GM19397 (cell line): ENCODE measurements around the gene PHLDB1.
"Not testable (repeated sequence)": the region's sequence is repeated elsewhere in the genome, so short reads cannot be mapped to it uniquely, and the experiment has no call there.

Experiments
- ATAC-seq: cut with Tn5 transposase; IDR thresholded peaks from one replicate; pipeline ENCODE4 v1.9.1; 2021; ENCODE audit warnings: mild to moderate bottlenecking, moderate library complexity; ENCODE audit not compliant: unreplicated experiment

Gene PHLDB1

DNA sequence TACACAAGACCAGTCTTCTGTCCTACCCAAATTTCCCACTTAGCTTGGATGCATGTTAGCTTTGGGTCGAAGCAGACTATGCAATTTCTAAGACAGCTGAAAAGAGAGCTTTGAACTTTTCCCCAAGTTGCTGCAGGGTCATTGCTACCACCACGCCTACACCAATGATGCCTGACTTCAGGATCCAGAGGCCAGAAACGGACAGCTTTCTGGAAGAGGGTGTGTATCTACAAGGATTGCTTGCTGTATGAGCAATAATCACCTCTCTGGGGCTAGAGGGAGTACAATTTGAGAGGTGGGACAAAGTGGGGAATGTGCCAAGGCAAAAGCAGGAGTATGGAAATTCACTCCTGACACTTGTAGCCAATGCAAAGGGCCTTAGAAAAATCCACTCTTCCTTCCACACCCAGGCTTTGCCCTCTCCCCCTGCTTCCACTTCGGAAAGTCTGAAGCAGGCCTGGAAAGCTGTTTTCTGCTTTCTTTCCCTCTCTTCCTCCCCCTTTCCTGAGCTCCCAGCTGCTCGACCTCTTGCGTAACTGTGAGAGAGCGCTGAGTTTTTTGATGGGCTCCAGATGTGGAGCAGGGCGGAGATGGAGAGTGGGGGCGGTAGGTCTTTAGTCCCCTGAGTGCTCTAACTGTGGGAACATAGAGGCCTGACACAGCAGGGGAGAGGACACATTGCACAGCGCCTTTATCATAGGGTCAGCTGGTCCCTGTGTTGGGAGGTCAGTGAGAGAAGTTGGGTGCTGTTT is 2.1 kb upstream of the PHLDB1 start:
- ATAC-seq: no peak

DNA sequence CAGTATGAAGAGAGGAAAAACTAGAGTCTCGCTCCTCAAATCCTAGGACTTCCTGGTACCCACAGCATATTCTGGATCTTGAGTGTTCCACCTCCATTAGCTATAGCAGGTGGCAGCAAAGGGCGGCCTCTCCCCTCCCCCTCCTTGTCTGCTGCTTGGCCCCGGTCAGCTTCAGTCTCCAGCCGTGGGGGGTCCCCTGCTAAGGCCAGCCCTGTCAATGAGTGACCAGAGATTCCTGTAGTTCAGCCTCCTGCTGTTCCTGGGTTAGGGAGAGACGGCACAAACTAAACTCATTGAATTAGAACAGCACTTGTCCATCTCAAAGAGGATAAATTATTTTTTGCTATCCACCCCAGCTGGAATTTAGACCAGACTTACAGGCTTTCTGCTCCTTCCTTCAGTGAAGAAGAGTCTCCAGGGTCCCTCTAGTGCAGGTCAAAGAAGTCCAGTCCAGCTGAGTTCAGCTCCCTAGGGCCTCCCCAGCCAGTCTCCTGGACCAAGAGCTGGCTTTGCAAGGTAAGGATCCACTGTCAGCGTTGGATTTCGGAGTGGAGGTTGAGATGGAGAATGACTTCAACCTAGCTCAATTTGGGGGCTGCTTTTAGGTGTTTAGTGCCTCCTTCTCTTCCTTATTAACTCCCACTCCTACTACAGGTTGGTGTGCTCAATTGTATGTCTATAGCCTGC is 1.1 kb upstream of the PHLDB1 start:
- ATAC-seq: no peak

DNA sequence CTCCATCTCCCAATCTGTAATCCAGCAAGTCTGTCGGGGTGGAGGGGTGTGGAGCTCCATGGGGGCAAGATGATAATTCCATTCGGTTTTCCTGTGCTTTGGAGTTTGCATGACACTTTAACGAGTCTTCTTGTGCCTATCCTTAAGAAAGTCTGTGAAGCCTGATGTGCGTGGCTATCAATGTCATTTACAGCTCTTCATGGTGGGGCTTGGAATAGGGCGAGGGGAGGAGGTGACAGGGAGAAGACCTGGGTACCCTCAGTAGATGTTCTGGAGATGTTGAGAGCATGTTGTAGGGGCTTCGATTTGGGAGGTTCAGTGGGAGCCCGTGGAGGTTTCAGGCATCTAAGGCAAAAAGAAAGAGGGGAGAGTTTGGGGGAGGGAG is 579 bp upstream of the PHLDB1 start:
- ATAC-seq: no peak

DNA sequence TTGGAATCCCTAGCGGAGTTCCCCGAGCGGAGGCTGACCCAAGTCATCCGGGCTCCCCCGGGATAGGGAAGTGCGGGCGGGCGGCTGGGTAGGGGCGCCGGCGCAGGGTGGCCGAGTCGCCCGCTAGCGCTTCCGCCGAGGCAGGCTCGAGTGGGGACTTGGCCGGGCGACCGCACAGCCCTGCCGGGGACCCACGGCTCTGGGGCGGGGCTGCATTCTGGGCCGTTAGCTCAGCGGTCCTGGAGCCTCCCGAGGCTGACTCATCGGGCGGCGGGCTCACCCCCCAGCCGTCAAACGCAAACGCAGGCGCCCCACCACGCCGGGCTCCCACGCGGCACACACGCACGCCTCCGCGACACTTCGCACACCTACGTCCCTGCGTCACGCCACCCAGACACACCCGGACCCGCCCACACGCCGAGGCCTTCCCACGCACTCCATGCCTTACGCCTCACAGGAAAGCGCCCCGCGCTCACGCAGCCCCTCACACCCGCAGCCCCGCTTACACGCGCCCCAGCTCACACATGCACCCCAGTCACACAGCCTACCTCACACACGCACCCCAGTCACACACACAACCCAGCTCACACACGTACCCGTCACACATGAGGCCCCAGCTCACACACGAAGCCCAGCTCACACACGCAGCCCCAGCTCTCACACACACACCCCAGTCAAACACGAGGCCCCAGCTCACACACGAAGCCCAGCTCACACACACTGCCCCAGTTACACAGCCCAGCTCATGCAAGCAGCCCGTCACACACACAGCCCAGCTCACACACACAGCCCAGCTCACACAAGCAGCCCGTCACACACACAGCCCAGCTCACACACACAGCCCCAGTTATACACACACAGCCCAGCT is 1.2 kb downstream of the PHLDB1 start:
- no peak for ATAC-seq

DNA sequence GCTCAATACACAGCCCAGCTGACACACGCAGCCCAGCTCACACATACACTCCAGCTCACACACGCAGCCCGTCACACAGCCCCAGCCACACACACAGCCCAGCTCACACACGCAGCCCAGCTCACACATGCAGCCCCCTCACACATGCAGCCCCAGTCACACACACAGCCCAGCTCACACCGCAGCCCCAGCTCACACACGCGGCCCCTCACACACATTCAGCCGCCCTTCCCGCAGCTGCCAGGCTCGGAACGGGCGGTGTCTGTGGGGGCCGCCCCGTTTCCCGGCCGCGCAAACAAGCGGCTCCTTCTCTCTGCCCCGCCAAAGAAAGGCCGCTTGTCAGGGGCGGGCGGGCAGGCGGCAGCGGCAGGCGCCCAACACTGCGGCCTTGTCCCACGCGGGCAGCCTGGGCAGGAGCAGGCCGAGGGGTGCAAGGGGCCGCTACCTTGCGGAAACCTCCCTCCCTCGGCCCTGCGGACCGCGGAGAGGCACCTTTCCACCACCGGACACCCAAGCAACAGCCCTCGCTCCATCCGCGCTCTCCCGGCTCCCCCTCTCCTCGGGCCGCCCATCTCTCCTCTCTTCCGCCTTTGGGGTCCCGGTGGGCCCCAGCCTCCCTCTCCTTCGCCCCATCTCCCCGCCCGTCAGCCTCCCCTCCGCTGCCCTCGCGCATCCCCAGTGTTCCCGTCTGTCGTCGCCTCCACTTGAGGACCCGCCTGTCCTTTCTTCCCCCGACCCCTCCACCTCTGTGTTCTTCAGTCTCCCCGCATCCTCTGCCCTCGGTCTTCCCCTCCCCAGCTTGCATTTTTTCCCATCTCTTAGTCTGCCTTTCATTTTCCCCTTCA is 2.2 kb downstream of the PHLDB1 start:
- ATAC-seq: no peak

DNA sequence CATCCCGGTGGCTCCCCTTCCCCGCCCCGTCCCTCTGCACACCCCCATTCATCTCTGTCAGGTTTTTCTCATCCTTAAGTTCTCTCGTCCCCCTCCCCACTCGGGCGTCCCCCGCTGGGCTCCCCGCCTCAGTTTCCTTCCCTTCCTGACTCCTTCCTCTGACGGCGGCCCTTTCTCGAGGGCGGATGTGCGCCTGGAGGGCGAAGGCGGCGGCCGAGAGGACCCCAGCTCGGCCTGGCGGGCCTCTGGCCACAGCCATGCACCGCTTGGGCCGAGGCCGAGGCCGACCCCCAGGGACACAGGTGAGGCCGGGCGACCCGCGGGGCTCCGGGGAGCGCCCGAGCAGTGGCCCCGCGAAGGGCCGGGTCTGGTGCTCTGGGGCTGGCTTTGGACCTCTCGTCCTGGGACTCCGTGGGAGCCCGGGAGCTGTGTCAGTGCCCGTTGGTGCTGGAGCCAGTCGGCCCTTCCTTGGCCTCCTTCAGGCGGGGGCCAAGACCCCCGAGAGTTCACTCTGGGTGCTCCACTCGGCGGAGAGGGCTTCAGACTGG is 2.9 kb downstream of the PHLDB1 start:
- ATAC-seq: no peak

DNA sequence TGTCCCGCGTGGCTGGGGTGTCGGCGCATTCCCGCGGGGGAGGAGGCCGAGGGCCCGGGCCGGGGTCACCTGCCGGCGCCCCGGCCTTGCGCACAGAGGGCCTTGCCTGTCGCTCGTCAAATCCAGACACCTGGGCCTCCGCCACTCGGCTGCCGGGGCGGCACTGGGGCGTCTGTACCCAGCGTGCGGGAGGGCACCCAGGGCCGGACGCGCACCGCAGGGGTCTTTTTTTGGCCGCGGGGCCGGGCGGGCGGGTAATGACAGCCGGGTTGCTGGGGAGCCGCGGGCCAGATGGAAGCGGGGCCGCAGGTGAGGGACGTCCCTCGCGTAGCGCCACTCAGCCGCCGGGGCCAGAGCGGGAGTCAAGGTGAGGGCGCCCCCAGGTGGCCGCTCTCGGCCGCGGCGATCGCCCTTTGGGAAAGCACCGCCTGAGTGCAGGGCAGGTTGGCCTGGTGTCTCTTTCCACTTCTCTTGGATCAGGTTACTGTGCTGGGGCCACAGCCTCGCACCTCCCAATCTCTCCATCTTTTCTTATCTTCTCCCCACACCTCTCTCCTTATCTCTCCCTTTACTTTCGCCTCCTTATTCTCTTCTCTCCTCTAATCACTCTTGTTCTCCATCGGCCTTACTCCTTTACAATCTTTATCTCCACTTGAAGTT is 3.5 kb downstream of the PHLDB1 start:
- ATAC-seq: no peak

DNA sequence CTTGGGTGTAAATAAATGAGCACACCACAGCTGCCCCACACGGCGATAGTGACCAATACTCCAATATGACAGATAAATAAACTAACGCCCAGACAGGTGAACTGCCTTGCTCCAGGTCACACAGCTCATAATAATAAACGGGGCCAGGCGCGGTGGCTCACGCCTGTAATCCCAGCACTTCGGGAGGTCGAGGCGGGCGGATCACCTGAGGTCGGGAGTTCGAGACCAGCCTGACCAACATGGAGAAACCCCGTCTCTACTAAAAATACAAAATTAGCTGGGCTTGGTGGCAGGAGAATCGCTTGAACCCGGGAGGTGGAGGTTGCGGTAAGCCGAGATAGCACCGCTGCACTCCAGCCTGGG is 4.0 kb downstream of the PHLDB1 start:
- not testable (repeated sequence) for ATAC-seq

DNA sequence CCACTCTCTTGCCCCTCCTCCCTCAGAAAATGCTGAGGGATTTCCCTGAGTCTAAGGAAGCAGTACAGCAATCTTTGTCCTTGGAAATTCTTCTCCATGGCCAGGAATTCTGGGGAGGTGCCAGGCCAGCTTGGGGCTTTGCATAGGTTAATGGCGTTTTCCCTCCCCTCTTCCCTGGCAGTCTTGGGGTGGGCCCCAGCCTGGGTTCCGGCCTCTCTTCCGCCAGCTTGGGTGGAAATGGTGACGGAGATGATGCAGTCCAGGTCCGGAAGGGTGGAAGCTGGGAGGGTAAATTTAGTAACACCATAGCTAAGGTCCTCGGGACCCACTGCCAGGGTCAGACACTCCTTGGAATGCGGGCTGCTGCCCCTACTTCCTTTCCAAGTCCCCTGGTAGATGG is 5.0 kb downstream of the PHLDB1 start:
- no peak for ATAC-seq

DNA sequence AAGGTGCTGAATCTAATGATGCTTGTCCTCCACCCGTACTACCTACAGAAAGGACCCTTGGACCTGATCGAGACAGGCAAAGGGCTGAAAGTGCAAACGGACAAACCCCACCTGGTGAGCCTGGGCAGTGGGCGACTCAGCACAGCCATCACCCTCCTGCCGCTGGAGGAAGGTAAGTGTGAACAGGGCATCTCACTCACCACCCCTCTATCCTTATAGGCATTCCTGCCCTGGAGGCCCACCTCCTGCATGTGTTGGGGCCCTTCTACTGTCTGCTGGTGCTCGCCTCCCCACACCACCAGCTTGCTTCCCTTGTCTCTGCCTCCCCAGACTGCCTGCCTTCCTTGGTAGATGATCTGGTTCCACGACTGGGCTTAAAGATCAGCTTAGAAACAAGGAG is 7.1 kb downstream of the PHLDB1 start:
- no peak for ATAC-seq

DNA sequence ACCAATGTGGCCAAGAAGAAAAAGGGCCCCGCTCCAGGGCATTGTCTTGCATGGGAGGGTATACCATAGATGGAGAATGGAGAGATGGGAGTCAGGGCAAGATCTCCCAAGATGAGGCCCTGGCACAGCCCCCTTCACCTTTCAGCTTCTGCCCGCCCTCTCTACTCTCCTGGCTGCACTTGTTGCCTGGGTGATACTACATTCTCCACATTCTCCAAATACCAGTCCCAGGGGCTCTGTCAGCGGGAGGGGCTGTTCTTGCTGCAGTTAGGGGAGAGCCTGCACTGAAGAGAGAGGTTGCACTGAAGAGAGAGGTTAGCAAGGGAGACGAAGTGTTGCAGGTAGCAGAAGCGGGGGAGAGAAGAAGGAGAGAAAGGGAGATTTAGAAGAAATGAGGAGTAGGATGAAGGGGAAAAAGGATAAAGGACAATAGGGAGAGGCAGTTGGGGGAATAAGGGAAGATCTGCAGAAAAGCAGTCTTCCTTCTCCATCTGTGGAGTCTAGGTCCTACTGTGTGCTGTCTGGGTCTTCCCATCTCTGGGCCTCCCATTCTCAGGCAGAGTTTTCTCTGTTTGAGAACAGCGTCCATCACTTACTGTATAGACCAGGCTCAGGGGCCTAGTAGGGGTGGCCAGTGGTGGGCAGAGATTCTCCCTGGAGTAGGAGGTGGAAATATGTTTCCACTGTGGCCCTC is 8.0 kb downstream of the PHLDB1 start:
- ATAC-seq: no peak

DNA sequence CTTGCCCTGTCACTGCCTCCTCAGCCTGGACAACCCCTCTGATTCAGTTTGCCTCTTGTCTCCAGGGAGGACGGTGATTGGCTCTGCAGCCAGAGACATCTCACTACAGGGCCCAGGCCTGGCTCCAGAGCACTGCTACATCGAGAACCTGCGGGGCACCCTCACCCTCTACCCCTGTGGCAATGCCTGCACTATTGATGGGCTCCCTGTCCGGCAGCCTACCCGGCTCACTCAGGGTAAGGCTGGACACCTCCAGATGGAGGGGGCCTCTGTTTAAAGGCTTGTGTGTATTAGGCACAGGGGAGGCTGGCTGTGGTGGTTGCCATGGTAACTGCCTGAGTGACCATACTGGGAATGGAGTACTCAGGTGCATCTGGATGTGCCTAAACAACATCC is 8.6 kb downstream of the PHLDB1 start:
- ATAC-seq: no peak

DNA sequence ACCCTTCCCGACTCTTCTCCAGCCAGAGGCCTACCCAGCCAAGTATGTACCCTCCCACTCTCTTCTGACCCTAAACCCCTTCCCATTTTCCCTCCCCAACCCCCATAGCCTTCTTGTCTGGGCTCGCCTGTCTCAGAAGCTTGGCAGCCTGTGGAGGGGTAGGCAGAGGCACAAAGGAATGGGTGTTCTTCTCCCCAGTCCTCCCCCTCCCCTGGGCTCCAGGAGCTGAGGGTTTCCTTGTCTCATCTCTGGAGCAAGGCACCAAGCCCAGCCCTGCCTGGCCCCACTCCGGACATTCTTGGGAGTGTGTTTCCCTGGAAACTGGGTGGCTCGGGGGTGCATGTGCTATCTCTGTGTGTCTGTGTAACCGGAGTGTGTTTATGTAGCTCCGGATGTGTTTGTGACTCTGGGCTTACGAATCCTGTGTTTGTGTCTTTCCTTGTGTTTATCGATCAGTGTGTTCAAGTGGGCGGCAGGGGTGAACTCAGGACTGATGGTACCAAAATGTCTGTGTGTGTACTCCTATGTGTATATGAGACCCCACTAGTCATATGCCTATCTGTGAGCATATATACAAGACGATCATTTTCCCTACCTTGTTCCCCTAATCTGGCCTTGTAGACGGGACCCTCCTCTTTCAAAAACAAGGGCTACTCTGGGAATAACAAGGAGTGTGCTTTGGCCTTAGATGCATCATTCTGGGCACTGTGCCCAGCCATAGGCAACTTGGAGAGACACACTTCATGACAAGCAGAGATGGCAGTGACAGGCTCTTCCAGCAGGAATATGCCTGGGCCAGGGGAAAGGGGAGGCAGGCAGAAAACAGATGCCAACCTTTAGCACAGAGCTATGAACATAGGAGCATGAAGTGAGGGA is 10.9 kb downstream of the PHLDB1 start:
- ATAC-seq: no peak

DNA sequence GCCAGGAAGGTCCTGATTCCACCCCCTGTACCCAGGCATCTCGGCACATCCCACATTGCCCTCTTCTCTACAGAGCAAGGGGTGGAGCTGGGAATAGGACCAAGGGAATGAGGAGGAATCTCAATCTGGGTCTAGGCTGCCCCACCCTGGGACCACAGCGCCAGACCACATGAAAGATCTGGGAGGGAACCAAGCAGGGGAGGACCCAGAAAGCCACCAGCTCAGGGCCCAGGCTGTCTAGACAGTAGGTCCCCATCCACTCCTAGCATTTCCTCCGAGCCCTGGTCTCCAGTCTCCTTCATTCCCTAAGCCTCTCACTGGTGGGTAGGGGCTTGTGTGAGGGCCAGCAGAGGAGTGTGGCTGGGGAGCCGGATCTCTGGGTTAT is 11.6 kb downstream of the PHLDB1 start:
- no peak for ATAC-seq

DNA sequence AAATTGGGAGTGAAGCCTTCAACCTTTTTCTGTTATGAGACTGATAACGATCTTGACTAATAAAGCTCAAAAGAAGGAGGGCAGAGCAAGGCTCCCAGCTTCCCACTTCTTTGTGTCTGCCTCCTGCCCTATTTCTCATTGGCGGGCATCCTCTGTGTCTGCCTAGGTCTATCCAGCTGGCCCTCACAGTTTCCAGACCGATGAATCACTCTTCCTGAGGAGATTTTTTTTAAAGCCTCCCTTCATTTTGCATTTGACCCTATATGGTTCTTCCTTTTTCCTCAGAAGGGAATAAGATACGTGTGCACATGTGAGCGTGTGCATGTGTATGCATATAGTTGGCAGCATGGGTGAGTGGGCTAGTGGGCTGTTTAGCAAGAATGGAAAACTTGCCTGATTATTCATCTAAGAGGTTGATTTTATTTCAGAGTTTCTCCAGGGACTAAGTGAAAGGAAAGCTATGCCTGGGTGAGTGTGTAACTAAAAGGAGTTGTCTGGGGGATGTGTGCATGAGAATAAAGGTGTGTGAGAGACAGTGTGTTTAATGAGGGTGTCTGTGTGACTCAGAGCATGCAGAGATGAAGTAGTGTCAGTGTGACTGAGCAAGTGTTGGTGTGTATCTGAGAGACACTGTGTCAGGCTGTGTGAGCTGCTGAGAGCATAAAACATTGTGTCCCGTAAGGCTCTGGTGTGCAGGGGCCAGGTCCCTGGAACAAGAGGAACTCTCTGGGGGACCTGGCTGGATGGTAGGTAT is 12.2 kb downstream of the PHLDB1 start:
- no peak for ATAC-seq

DNA sequence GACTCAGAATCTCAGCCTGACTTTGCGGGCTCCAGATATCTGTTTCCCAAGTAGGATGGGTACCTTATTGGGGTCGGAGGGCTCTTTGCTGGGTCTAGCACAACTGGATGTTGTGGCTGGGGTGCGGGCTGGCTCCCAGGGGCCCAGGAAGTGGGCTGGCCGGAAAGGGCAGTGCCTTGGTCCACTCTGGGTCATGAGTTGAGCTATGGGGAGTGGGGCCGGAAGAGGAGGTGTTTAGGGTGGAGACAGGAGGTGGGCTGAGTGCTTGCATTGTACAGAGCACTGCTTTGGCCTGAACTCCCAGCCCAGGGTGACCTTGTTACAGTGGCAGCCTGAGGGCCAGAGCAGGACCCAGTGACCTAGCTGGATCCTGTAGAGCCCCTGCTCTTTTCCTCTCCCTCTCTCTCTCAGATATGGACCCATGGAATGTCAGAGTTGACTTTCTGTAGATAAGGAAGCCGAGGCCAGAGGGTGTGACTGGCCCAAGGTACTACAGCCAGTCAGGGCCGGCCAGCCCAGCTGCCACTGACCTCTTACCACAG is 13.2 kb downstream of the PHLDB1 start:
- no peak for ATAC-seq

DNA sequence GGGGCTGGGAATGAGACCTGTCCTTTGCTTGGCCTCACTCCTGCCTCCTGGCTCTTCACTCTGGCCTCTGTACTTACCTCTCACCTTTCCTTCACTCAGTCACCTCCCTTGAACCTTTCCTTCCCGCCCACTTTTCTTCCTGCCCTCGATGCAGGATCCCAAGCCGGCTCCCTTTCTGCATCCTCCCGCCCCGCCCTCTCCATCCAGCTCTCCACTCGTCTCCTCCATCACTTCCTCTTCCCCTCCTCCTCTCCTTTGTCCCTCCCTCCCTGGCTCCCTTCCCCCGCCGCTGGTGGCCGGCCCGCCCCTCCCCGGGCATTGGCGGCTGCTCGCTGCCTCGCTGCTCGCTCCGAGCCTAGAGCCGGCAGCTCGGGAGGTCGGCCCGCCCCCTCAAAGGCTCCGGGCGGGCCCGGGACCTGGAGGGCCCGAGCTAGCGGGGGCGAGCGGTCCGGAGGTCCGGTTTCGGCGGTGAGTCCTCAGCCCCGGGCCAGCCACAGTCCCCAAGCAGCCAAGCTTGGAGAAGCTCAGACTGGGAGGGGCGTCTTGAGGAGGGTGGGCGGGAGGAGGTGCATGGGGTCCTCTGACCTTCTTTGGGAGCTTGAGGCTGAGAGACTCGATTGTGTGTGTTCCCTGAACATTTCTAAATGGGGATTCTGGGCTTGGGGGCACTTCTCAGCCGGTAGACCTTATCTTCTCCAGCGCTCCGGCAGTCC is 13.8 kb downstream of the PHLDB1 start:
- ATAC-seq: no peak
